Left ventricle myocardium inferior (tissue), 1 donor: ENCODE results near the gene PAGE1. TPM values are rescaled to one million over a fixed set of nuclear protein-coding genes. Genes with fewer than 3 reads are reported as not detected.

ENCODE experiments used
- DNase-seq: peaks from one replicate; pipeline ENCODE4 v3.0.0-alpha.2; 2020
- H3K27ac ChIP-seq: fragments of 200-600 bp; replicated peaks from 2 replicates; pipeline ENCODE4 v1.8.0; 2021
- H3K27me3 ChIP-seq: fragments of 200-600 bp; 2 replicates; pipeline ENCODE4 v1.8.0; 2021; ENCODE audit warnings: low read depth
- H3K36me3 ChIP-seq: fragments of 200-600 bp; 2 replicates; pipeline ENCODE4 v1.8.0; 2021
- H3K4me1 ChIP-seq: fragments of 200-600 bp; 2 replicates; pipeline ENCODE4 v1.8.0; 2021
- H3K4me3 ChIP-seq: fragments of 200-600 bp; 2 replicates; pipeline ENCODE4 v1.8.0; 2021; ENCODE audit warnings: mild to moderate bottlenecking, moderate library complexity
- H3K9me3 ChIP-seq: fragments of 200-600 bp; replicated peaks from 2 replicates; pipeline ENCODE4 v1.8.0; 2021
- intact Hi-C: fragments of 100-400 bp; cut with micrococcal nuclease; formaldehyde crosslinking; loops from one replicate; pipeline ENCODE4 v1.11.0; 2022
- total RNA-seq: library from RNA; stranded (reverse); fragmentation: NEBNext Ultra II Directional; extraction: Animal tissue kit (Norgen Biotek cat#: 25700); gene quantifications from one replicate; pipeline ENCODE4 v1.2.1, GENCODE V29; 2021
- TF ChIP-seq, protein P1 (sequence below): fragments of 200-600 bp; IDR thresholded peaks from 2 replicates; pipeline ENCODE4 v1.8.0; 2021; ENCODE audit warnings: antibody characterized with exemption, mild to moderate bottlenecking, borderline replicate concordance
- donor health status: DM: no; HTN: yes; CAD: no; lungs with severe emphysema.

The PAGE1 gene
- total RNA-seq, 1 donor from 2014 or later, result not detected

DNA sequence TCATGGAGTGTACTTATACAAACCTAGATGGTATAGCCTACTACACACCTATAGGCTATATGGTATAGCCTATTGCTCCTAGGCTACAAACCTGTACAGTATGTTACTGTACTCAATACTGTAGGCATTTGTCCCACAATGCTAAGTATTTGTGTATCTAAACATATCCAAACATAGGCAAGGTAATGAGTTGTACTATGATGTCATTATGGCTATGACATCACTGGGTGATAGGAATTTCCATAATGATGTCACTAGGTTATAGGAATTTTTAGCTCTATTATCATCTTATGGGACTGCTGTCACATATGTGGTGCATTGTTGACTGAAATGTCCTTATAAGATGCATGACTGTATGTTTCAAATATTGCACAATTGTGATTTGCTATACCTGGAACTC is 5.5 kb upstream of the PAGE1 start:
- H3K27ac ChIP-seq, result no peak overlapping the region
- TF ChIP-seq, protein P1, sequence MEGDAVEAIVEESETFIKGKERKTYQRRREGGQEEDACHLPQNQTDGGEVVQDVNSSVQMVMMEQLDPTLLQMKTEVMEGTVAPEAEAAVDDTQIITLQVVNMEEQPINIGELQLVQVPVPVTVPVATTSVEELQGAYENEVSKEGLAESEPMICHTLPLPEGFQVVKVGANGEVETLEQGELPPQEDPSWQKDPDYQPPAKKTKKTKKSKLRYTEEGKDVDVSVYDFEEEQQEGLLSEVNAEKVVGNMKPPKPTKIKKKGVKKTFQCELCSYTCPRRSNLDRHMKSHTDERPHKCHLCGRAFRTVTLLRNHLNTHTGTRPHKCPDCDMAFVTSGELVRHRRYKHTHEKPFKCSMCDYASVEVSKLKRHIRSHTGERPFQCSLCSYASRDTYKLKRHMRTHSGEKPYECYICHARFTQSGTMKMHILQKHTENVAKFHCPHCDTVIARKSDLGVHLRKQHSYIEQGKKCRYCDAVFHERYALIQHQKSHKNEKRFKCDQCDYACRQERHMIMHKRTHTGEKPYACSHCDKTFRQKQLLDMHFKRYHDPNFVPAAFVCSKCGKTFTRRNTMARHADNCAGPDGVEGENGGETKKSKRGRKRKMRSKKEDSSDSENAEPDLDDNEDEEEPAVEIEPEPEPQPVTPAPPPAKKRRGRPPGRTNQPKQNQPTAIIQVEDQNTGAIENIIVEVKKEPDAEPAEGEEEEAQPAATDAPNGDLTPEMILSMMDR, result no peak
- no peaks in the 10 kb centered on the region for H3K36me3 ChIP-seq
- H3K4me3 ChIP-seq, result no peak overlapping the region
- no peaks in the 10 kb centered on the region for H3K4me1 ChIP-seq
- no peaks in the 10 kb centered on the region for H3K27me3 ChIP-seq
- no peak for DNase-seq
- no peaks in the 10 kb centered on the region for H3K9me3 ChIP-seq
- intact Hi-C loops, result no loop called here

DNA sequence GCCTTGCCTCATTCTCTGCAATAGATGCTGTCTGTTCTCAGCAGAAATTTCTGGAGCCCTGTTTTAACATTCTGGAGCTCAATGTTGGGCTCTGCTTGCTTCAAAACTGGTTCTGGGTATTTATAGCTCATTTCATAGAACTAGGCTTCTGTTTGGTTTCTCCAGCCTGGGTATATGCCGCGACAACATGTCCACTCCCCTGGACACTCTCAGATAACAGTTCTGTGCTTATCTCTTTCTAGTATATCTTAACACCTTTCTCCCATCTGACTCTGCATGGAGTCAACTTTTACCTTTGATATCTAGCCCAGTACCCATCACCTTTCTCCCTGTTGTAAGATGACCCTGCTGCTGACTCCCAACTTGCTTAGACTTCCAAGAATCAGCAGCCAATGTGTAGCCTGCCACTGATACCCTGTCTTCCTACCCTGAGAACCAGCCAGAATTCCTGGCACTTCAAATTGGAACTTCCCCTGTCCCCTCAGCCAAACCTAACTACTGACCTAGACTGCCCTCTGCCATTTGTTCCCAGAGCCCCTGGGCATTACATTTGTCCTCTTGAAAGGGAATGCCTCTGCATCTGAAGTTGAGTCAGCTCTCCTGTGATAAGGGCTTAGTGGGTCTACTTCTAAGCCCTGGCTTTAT is 20.6 kb downstream of the PAGE1 start:
- no peak overlapping the region for H3K4me3 ChIP-seq
- H3K9me3 ChIP-seq, result no peaks in the 10 kb centered on the region
- DNase-seq, result no peak

DNA sequence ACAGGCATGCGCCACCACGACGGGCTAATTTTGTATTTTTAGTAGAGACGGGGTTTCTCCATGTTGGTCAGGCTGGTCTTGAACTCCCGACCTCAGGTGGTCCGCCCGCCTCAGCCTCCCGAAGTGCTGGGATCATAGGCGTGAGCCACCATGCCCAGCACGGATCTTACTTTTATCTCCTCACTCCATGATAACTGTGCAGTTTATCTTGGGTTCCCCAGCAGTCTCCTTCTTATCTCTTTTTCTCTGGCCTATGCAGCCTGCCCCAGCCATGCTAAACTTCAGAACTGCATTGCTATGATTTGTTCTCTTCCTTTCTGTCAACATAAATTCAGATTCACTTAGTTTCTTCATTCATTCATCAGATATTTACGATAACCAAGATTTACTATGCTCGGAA is 22.4 kb downstream of the PAGE1 start:
- TF ChIP-seq, protein P1, result no peak
- Histone ChIP-seq H3K9me3 (no peaks in the 10 kb centered on the region), H3K4me1 (no peaks in the 10 kb centered on the region), H3K27ac (no peak overlapping the region), H3K27me3 (no peaks in the 10 kb centered on the region), H3K36me3 (no peaks in the 10 kb centered on the region), H3K4me3 (no peak overlapping the region)
- intact Hi-C loops, result no loop called here
- DNase-seq, result no peak

More for the DNA sequence above, 20.6 kb downstream of the PAGE1 start:
- Histone ChIP-seq H3K4me1 (no peaks in the 10 kb centered on the region), H3K27ac (no peak overlapping the region), H3K27me3 (no peaks in the 10 kb centered on the region), H3K36me3 (no peaks in the 10 kb centered on the region)
- intact Hi-C loops, result no loop called here
- TF ChIP-seq, protein P1, result no peak

DNA sequence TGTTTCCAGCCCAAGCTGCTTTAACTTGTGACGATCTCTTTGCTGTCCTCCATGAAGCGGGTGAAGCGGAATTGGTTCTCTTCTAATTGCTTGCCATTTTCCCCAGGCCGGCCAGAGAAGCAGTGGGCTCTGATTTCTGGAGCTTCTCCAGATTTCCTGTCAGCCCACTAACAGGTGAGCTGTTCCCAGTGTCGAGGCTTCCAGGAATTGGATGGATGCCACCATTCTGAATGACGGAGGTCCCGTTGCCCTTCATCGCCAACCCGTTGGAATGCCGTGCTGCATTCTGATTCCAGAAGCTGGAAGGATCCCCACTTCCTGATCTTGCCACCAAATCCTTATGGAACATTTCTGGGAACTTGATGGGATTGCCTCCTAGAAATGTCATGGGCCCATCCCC is 31.0 kb downstream of the PAGE1 start:
- H3K9me3 ChIP-seq, result no peaks in the 10 kb centered on the region
- no peaks in the 10 kb centered on the region for H3K4me1 ChIP-seq
- no peaks in the 10 kb centered on the region for H3K27me3 ChIP-seq
- no peaks in the 10 kb centered on the region for H3K36me3 ChIP-seq
- TF ChIP-seq, protein P1, result no peak
- DNase-seq, result no peak
- intact Hi-C loops, result no loop called here
- no peak overlapping the region for H3K27ac ChIP-seq
- no peak overlapping the region for H3K4me3 ChIP-seq

DNA sequence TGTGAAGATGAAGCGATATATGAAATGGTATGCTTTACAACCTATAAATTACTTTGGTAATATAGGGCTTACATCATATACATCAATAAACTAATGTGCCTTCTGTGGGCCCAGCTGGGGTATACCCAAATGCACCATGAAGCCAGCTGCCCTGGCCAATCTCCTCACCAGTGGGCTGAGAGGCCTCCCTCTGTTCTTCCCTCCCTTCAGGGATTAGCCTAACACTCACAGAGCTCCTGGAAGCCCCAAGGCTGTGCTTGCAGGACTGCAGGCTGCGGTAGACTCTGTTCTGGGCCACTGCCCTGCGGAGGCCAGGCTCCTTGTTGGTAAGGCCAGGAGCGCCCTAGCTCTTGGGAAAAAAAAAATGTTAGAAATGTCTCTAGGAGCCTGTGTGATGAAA is 33.9 kb downstream of the PAGE1 start:
- TF ChIP-seq, protein P1, result no peak
- Histone ChIP-seq H3K4me1 (no peaks in the 10 kb centered on the region), H3K27me3 (no peaks in the 10 kb centered on the region), H3K36me3 (no peaks in the 10 kb centered on the region), H3K4me3 (no peak overlapping the region), H3K9me3 (no peaks in the 10 kb centered on the region), H3K27ac (no peak overlapping the region)
- no peak for DNase-seq
- intact Hi-C loops, result no loop called here
